Body of pancreas (tissue), 4 donors: ENCODE results near the gene ZNF24. TPM values are rescaled to one million over a fixed set of nuclear protein-coding genes. Genes with fewer than 3 reads are reported as not detected.

Experiments used
- ATAC-seq: fragments of 150-250 bp; one replicate; pipeline ENCODE4 v1.9.1; 2016
- DNase-seq, 4 donors: peaks; one replicate each; pipeline ENCODE4 v3.0.0-alpha.2; 2019
- H3K27ac ChIP-seq, 4 donors: fragments of 200-600 bp; sonication (generic); 1 replicate in 3 of 4; 2 replicates in 1 of 4; pipeline versions ENCODE4 v1.5.1 to v1.6.1; 2016 to 2019; ENCODE audit warnings: mild to moderate bottlenecking in 1 of 4, mixed read lengths in 1 of 4, moderate library complexity in 1 of 4
- H3K27me3 ChIP-seq, 2 donors: fragments of 200-600 bp; sonication (generic); one replicate each; pipeline ENCODE4 v1.6.0; 2016; ENCODE audit warnings: mild to moderate bottlenecking in 1 of 2
- H3K36me3 ChIP-seq, 2 donors: fragments of 200-600 bp; sonication (generic); replicated peaks in 1 of 2; 2 replicates each; pipeline ENCODE4 v1.5.1; 2016; ENCODE audit warnings: low read depth in 2 of 2; ENCODE audit not compliant: insufficient read depth in 1 of 2
- H3K4me1 ChIP-seq: fragments of 200-600 bp; sonication (generic); one replicate; pipeline ENCODE4 v1.6.0; 2016
- H3K4me3 ChIP-seq, 2 donors: fragments of 200-600 bp; sonication (generic); 1 replicate in 1 of 2; 2 replicates in 1 of 2; pipeline ENCODE4 v1.5.1; 2016 to 2019
- H3K9me3 ChIP-seq, 3 donors: fragments of 200-600 bp; sonication (generic); 1 replicate in 2 of 3; 2 replicates in 1 of 3; pipeline ENCODE4 v1.5.1; 2016
- CTCF ChIP-seq, 7 experiments: fragments of 450-650 bp in 4 of 7; fragments of 200-600 bp in 3 of 7; sonication (generic) in 3 of 7; IDR thresholded peaks; one replicate each; pipeline ENCODE4 v1.5.1; 2016 to 2019; ENCODE audit warnings: antibody characterized with exemption in 7 of 7
- POLR2A ChIP-seq, 3 donors: fragments of 450-650 bp; IDR thresholded peaks; one replicate each; pipeline ENCODE4 v1.6.1; 2016; ENCODE audit warnings: antibody characterized with exemption in 3 of 3, mild to moderate bottlenecking in 2 of 3
- WGBS, 2 donors: methylation state at CpG; one replicate each; pipeline ENCODE4 v1.1.5; 2017; 5-methylcytosine and 5-hydroxymethylcytosine counted together
- intact Hi-C: fragments of 100-400 bp; cut with DNase I; formaldehyde crosslinking; loops from one replicate; pipeline ENCODE4 v1.15.1; 2023
- total RNA-seq, 2 donors: library from RNA; depleted of rRNA; stranded (reverse); fragments of >200 nt; gene quantifications; one replicate each; pipeline ENCODE4 v1.1.0, GENCODE V29; 2016

The ZNF24 gene
- total RNA-seq, 2 donors from 2014 or later = 17.9 to 18.5 TPM

- TF ChIP-seq POLR2A (IDR thresholded peaks at IDR 0.05) (no peak), CTCF (IDR thresholded peaks at IDR 0.05) (no peak)
- H3K36me3 ChIP-seq = peaks cover 0 to 2% of the 10 kb centered on the region in 2 donors
- H3K4me1 ChIP-seq = peaks cover 9% of the 10 kb centered on the region
- no peak overlapping the region for H3K27ac ChIP-seq
- intact Hi-C loops = no loop called here
- no peaks in the 10 kb centered on the region for H3K9me3 ChIP-seq
- WGBS, 2 donors = 91 to 93% methylated on average over 4 of the region's 4 CpGs
- ATAC-seq = no peak
- no peak overlapping the region for H3K4me3 ChIP-seq
- no peak for DNase-seq
- H3K27me3 ChIP-seq = no peaks in the 10 kb centered on the region
Observed at GRCh38 chr18:35374708-35375107, 30.5 kb upstream of the ZNF24 start.

GRCh38 chr18:35371412-35372195 lies 27.4 kb upstream of the ZNF24 start:
- Histone ChIP-seq H3K4me3 (no peak overlapping the region), H3K4me1 (peaks cover 5% of the 10 kb centered on the region), H3K27me3 (no peaks in the 10 kb centered on the region), H3K36me3 (peaks cover 0 to 6% of the 10 kb centered on the region in 2 donors), H3K27ac (no peak overlapping the region), H3K9me3 (no peaks in the 10 kb centered on the region)
- ATAC-seq = no peak
- intact Hi-C loops = no loop called here
- TF ChIP-seq POLR2A (IDR thresholded peaks at IDR 0.05) = no peak
- no peak for TF ChIP-seq CTCF (IDR thresholded peaks at IDR 0.05)
- WGBS, 2 donors = 85 to 88% methylated on average over 1 of the region's 1 CpG
- DNase-seq = no peak

GRCh38 chr18:35369126-35369525 lies 24.9 kb upstream of the ZNF24 start:
- H3K27me3 ChIP-seq = no peaks in the 10 kb centered on the region
- intact Hi-C loops = no loop called here
- TF ChIP-seq POLR2A (IDR thresholded peaks at IDR 0.05) (no peak), CTCF (IDR thresholded peaks at IDR 0.05) (no peak)
- no peak overlapping the region for H3K4me3 ChIP-seq
- WGBS, 2 donors = 90% methylated on average over 6 of the region's 6 CpGs
- no peaks in the 10 kb centered on the region for H3K9me3 ChIP-seq
- H3K36me3 ChIP-seq = peaks cover 0 to 6% of the 10 kb centered on the region in 2 donors
- DNase-seq (no peak), ATAC-seq (no peak)
- H3K4me1 ChIP-seq = no peaks in the 10 kb centered on the region
- no peak overlapping the region for H3K27ac ChIP-seq

GRCh38 chr18:35368595-35368994 lies 24.4 kb upstream of the ZNF24 start:
- ATAC-seq = no peak

More at GRCh38 chr18:35368595-35368994, 24.4 kb upstream of the ZNF24 start:
- WGBS, 2 donors = 92 to 93% methylated on average over 6 of the region's 6 CpGs
- no peak for DNase-seq
- H3K4me3 ChIP-seq = no peak overlapping the region
- intact Hi-C loops = no loop called here
- TF ChIP-seq CTCF (IDR thresholded peaks at IDR 0.05) = no peak
- no peak for TF ChIP-seq POLR2A (IDR thresholded peaks at IDR 0.05)
- peaks cover 0 to 6% of the 10 kb centered on the region in 2 donors for H3K36me3 ChIP-seq
- H3K27me3 ChIP-seq = no peaks in the 10 kb centered on the region
- no peak overlapping the region for H3K27ac ChIP-seq
- H3K9me3 ChIP-seq = no peaks in the 10 kb centered on the region
- no peaks in the 10 kb centered on the region for H3K4me1 ChIP-seq
